Liver (tissue), 9 donors: ENCODE results near the gene ULK4. TPM values are rescaled to one million over a fixed set of nuclear protein-coding genes. Genes with fewer than 3 reads are reported as not detected.

Experiments
- DNase-seq: peaks from one replicate; pipeline ENCODE4 v3.0.0-alpha.2; 2017; ENCODE audit warnings: low spot score
- H3K27ac ChIP-seq, 2 donors: one replicate each; pipeline ENCODE4 v1.7.0; 2013; ENCODE audit warnings: inconsistent platforms in 2 of 2, low read length in 2 of 2, control low read depth in 1 of 2, low read depth in 1 of 2, mild to moderate bottlenecking in 1 of 2
- H3K27me3 ChIP-seq, 4 donors: one replicate each; pipeline versions ENCODE4 v1.6.1 to v1.7.0; 2013; ENCODE audit warnings: low read length in 3 of 4, inconsistent platforms in 1 of 4, mild to moderate bottlenecking in 1 of 4, moderate library complexity in 1 of 4; ENCODE audit not compliant: control insufficient read depth in 4 of 4, insufficient read depth in 4 of 4
- H3K36me3 ChIP-seq, 4 donors: one replicate each; pipeline versions ENCODE4 v1.6.1 to v1.7.0; 2013; ENCODE audit warnings: low read length in 3 of 4, mild to moderate bottlenecking in 3 of 4, low read depth in 1 of 4, moderate library complexity in 1 of 4; ENCODE audit not compliant: control insufficient read depth in 4 of 4, insufficient read depth in 3 of 4
- H3K4me1 ChIP-seq, 4 donors: one replicate each; pipeline versions ENCODE4 v1.6.1 to v1.7.0; 2013; ENCODE audit warnings: low read length in 3 of 4, mild to moderate bottlenecking in 3 of 4, moderate library complexity in 1 of 4; ENCODE audit not compliant: control insufficient read depth in 4 of 4, insufficient read depth in 4 of 4
- H3K4me3 ChIP-seq, 3 donors: one replicate each; pipeline versions ENCODE4 v1.6.1 to v1.7.0; 2013; ENCODE audit warnings: low read length in 3 of 3, control low read depth in 1 of 3, low read depth in 1 of 3, mild to moderate bottlenecking in 1 of 3
- H3K9ac ChIP-seq, 2 donors: one replicate each; pipeline ENCODE4 v1.7.0; 2013; ENCODE audit warnings: low read length in 2 of 2, mild to moderate bottlenecking in 2 of 2, moderate library complexity in 2 of 2, control low read depth in 1 of 2, low read depth in 1 of 2
- H3K9me3 ChIP-seq, 4 donors: one replicate each; pipeline versions ENCODE4 v1.6.1 to v1.7.0; 2013; ENCODE audit warnings: low read length in 3 of 4; ENCODE audit not compliant: control insufficient read depth in 4 of 4
- FOXA1 ChIP-seq: IDR thresholded peaks from 2 replicates; pipeline ENCODE4 v1.6.1; 2016; ENCODE audit warnings: antibody characterized with exemption
- FOXA2 ChIP-seq: IDR thresholded peaks from 2 replicates; pipeline ENCODE4 v1.6.1; 2016; ENCODE audit warnings: antibody characterized with exemption
- GABPA ChIP-seq, 2 donors: IDR thresholded peaks in 1 of 2; conservative IDR thresholded peaks in 1 of 2; 2 replicates each; pipeline ENCODE4 v1.6.1; 2016; ENCODE audit warnings: antibody characterized with exemption in 2 of 2, mild to moderate bottlenecking in 1 of 2, moderate library complexity in 1 of 2
- HNF4G ChIP-seq: IDR thresholded peaks from 2 replicates; pipeline ENCODE4 v1.6.1; 2016; ENCODE audit warnings: antibody characterized with exemption
- JUND ChIP-seq, 2 donors: IDR thresholded peaks; 2 replicates each; pipeline ENCODE4 v1.6.1; 2016; ENCODE audit warnings: antibody characterized with exemption in 2 of 2
- NR2F2 ChIP-seq: IDR thresholded peaks from 2 replicates; pipeline ENCODE4 v1.6.1; 2016; ENCODE audit warnings: antibody characterized with exemption
- RXRA ChIP-seq, 2 donors: IDR thresholded peaks; 2 replicates each; pipeline ENCODE4 v1.6.1; 2017 to 2018; ENCODE audit warnings: antibody characterized with exemption in 2 of 2, mild to moderate bottlenecking in 1 of 2
- SP1 ChIP-seq: IDR thresholded peaks from 2 replicates; pipeline ENCODE4 v1.6.1; 2018; ENCODE audit warnings: antibody characterized with exemption, mild to moderate bottlenecking
- TAF1 ChIP-seq: conservative IDR thresholded peaks from 2 replicates; pipeline ENCODE4 v1.6.1; 2016; ENCODE audit warnings: antibody characterized with exemption, mild to moderate bottlenecking
- YY1 ChIP-seq: IDR thresholded peaks from 2 replicates; pipeline ENCODE4 v1.6.1; 2016; ENCODE audit warnings: antibody characterized with exemption, mild to moderate bottlenecking
- WGBS: extraction: QIAGEN DNeasy Blood & Tissue Kit; methylation state at CpG from one replicate; pipeline ENCODE4 v1.1.7; 2013; 5-methylcytosine and 5-hydroxymethylcytosine counted together
- polyA plus RNA-seq, 2 donors: library from polyadenylated mRNA; stranded (reverse) in 1 of 2; unstranded in 1 of 2; fragments of 200-250 nt in 1 of 2; fragments of >200 nt in 1 of 2; fragmentation: Nextera tagmentation in 1 of 2; extraction: Ambion mirVana in 1 of 2; gene quantifications; one replicate each; pipeline versions ENCODE4 v1.2.1 to v1.2.3, GENCODE V29; 2013 to 2015
- total RNA-seq, 2 donors: library from RNA; depleted of rRNA; stranded (reverse); fragments of >200 nt; gene quantifications; one replicate each; pipeline ENCODE4 v1.2.3, GENCODE V29; 2014
- TF ChIP-seq, protein P1 (sequence below): fragments of 150-350 bp; IDR thresholded peaks from 2 replicates; pipeline ENCODE4 v1.5.1; 2017; ENCODE audit warnings: improper control_type of control experiment, low read depth, low read length; ENCODE audit not compliant: missing input control
- TF ChIP-seq, protein P2 (sequence below): IDR thresholded peaks from 2 replicates; pipeline ENCODE4 v1.6.1; 2016; ENCODE audit warnings: antibody characterized with exemption
- TF ChIP-seq, protein P3 (sequence below): IDR thresholded peaks from 2 replicates; pipeline ENCODE4 v1.6.1; 2016; ENCODE audit warnings: antibody characterized with exemption
- TF ChIP-seq, protein P4 (sequence below): IDR thresholded peaks from 2 replicates; pipeline ENCODE4 v1.6.1; 2016; ENCODE audit warnings: antibody characterized with exemption, mild to moderate bottlenecking
- TF ChIP-seq, protein P5 (sequence below): IDR thresholded peaks from 2 replicates; pipeline ENCODE4 v1.6.1; 2016; ENCODE audit warnings: antibody characterized with exemption
- donor health status: healthy.
- donor health status: healthy.
- donor health status: healthy.
- donor health status: healthy.
- donor health status: healthy.

The ULK4 gene
- total and polyA plus RNA-seq, 4 donors = 1.1 to 11.5 (median 3.2) TPM

DNA sequence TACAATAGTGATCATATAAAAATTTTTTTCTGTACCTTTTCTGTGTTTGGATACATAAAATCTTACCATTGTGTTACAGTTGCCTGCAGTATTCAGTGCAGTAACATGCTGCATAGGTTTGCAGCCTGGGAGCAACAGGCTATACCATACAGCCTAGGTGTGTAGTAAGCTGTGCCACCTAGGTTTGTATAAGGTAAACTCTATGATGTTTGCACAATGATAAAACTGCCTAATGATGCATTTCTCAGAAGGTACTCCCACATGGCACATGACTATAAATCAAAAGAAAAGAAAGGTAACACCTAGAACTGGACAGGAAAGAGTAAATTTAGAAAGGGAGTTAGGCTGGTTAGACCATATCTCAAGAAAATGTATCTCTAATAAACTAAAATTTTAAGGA, 293.5 kb downstream of the ULK4 start:
- Histone ChIP-seq H3K4me3 (no peak overlapping the region), H3K36me3 (no peaks in the 10 kb centered on the region), H3K9ac (no peak overlapping the region), H3K9me3 (peaks cover 1 to 4% (median 3%) of the 10 kb centered on the region in 4 donors), H3K27me3 (no peaks in the 10 kb centered on the region), H3K4me1 (no peaks in the 10 kb centered on the region), H3K27ac (no peak overlapping the region)
- no peak for DNase-seq
- TF ChIP-seq, protein P1, sequence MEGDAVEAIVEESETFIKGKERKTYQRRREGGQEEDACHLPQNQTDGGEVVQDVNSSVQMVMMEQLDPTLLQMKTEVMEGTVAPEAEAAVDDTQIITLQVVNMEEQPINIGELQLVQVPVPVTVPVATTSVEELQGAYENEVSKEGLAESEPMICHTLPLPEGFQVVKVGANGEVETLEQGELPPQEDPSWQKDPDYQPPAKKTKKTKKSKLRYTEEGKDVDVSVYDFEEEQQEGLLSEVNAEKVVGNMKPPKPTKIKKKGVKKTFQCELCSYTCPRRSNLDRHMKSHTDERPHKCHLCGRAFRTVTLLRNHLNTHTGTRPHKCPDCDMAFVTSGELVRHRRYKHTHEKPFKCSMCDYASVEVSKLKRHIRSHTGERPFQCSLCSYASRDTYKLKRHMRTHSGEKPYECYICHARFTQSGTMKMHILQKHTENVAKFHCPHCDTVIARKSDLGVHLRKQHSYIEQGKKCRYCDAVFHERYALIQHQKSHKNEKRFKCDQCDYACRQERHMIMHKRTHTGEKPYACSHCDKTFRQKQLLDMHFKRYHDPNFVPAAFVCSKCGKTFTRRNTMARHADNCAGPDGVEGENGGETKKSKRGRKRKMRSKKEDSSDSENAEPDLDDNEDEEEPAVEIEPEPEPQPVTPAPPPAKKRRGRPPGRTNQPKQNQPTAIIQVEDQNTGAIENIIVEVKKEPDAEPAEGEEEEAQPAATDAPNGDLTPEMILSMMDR = no peak
- TF ChIP-seq, protein P2, sequence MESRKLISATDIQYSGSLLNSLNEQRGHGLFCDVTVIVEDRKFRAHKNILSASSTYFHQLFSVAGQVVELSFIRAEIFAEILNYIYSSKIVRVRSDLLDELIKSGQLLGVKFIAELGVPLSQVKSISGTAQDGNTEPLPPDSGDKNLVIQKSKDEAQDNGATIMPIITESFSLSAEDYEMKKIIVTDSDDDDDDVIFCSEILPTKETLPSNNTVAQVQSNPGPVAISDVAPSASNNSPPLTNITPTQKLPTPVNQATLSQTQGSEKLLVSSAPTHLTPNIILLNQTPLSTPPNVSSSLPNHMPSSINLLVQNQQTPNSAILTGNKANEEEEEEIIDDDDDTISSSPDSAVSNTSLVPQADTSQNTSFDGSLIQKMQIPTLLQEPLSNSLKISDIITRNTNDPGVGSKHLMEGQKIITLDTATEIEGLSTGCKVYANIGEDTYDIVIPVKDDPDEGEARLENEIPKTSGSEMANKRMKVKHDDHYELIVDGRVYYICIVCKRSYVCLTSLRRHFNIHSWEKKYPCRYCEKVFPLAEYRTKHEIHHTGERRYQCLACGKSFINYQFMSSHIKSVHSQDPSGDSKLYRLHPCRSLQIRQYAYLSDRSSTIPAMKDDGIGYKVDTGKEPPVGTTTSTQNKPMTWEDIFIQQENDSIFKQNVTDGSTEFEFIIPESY = no peak
- TF ChIP-seq JUND (IDR thresholded peaks at IDR 0.05) (no peak), YY1 (no peak), SP1 (no peak), RXRA (IDR thresholded peaks at IDR 0.05) (no peak), TAF1 (no peak), HNF4G (no peak), FOXA2 (no peak), GABPA (IDR thresholded peaks at IDR 0.05 in 1 of 2, conservative IDR thresholded peaks at IDR 0.05 in 1 of 2) (no peak)
- TF ChIP-seq, protein P3, sequence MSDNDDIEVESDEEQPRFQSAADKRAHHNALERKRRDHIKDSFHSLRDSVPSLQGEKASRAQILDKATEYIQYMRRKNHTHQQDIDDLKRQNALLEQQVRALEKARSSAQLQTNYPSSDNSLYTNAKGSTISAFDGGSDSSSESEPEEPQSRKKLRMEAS = no peak
- TF ChIP-seq, protein P4, sequence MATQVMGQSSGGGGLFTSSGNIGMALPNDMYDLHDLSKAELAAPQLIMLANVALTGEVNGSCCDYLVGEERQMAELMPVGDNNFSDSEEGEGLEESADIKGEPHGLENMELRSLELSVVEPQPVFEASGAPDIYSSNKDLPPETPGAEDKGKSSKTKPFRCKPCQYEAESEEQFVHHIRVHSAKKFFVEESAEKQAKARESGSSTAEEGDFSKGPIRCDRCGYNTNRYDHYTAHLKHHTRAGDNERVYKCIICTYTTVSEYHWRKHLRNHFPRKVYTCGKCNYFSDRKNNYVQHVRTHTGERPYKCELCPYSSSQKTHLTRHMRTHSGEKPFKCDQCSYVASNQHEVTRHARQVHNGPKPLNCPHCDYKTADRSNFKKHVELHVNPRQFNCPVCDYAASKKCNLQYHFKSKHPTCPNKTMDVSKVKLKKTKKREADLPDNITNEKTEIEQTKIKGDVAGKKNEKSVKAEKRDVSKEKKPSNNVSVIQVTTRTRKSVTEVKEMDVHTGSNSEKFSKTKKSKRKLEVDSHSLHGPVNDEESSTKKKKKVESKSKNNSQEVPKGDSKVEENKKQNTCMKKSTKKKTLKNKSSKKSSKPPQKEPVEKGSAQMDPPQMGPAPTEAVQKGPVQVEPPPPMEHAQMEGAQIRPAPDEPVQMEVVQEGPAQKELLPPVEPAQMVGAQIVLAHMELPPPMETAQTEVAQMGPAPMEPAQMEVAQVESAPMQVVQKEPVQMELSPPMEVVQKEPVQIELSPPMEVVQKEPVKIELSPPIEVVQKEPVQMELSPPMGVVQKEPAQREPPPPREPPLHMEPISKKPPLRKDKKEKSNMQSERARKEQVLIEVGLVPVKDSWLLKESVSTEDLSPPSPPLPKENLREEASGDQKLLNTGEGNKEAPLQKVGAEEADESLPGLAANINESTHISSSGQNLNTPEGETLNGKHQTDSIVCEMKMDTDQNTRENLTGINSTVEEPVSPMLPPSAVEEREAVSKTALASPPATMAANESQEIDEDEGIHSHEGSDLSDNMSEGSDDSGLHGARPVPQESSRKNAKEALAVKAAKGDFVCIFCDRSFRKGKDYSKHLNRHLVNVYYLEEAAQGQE = no peak
- TF ChIP-seq, protein P5, sequence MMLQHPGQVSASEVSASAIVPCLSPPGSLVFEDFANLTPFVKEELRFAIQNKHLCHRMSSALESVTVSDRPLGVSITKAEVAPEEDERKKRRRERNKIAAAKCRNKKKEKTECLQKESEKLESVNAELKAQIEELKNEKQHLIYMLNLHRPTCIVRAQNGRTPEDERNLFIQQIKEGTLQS = no peak

DNA sequence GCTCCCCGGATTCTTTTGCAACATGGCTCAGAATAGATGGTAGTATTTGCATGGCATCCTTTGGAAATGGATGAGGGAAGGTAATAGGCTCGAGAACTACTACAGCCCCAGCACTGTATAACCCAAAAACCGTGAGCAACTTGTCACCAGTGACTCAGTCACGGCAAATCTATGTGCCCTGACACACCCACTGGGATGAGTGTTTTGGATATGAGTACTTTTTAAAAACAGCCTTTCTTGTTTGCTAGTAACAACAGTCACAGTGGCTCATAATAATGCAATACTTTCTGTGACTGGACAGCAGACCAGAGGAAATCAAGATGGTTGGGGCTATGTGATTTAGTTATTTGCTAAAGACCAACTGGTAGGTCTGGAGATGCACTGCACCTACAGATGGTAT, 299.6 kb downstream of the ULK4 start:
- whole genome bisulfite sequencing = 94% methylated on average over 4 of the region's 4 CpGs
- H3K9me3 ChIP-seq = peaks cover 0 to 4% (median 2%) of the 10 kb centered on the region in 4 donors
- no peak for DNase-seq
- no peak overlapping the region for H3K27ac ChIP-seq
- H3K4me1 ChIP-seq = peaks cover 0 to 4% (median under 1%) of the 10 kb centered on the region in 4 donors
- no peak overlapping the region for H3K9ac ChIP-seq
- no peaks in the 10 kb centered on the region for H3K27me3 ChIP-seq
- no peak overlapping the region for H3K4me3 ChIP-seq
- H3K36me3 ChIP-seq = no peaks in the 10 kb centered on the region
- TF ChIP-seq, protein P2 = no peak
- no peak for TF ChIP-seq HNF4G
- no peak for TF ChIP-seq YY1
- TF ChIP-seq, protein P4 = no peak
- TF ChIP-seq FOXA1 = no peak
- TF ChIP-seq JUND (IDR thresholded peaks at IDR 0.05) = no peak
- TF ChIP-seq NR2F2 = no peak
- no peak for TF ChIP-seq GABPA (IDR thresholded peaks at IDR 0.05 in 1 of 2, conservative IDR thresholded peaks at IDR 0.05 in 1 of 2)
- TF ChIP-seq, protein P5 = no peak
